Upper lobe of left lung (tissue), 6 donors: Measurements from ENCODE around the gene TBX1. TPM values are rescaled to one million over a fixed set of nuclear protein-coding genes. Genes with fewer than 3 reads are reported as not detected.

Source experiments
- ATAC-seq, 2 donors: fragments of 200-7000 bp; cut with Tn5 transposase; one replicate each; pipeline ENCODE4 v1.9.1; 2022; ENCODE audit warnings: mild to moderate bottlenecking in 2 of 2, moderate library complexity in 2 of 2; ENCODE audit not compliant: low FRiP score in 2 of 2
- DNase-seq, 2 donors: peaks; one replicate each; pipeline ENCODE4 v3.0.0-alpha.2; 2019 to 2020
- H3K27ac ChIP-seq, 4 donors: fragments of 200-600 bp; sonication (generic); one replicate each; pipeline ENCODE4 v1.5.1; 2016 to 2019
- H3K27me3 ChIP-seq, 4 donors: fragments of 200-600 bp; sonication (generic); one replicate each; pipeline ENCODE4 v1.5.1; 2017 to 2019
- H3K36me3 ChIP-seq, 4 donors: fragments of 200-600 bp; sonication (generic); one replicate each; pipeline ENCODE4 v1.5.1; 2016 to 2019
- H3K4me1 ChIP-seq, 4 donors: fragments of 200-600 bp; sonication (generic); one replicate each; pipeline ENCODE4 v1.5.1; 2018 to 2019
- H3K4me3 ChIP-seq, 4 donors: fragments of 200-600 bp; sonication (generic); one replicate each; pipeline ENCODE4 v1.5.1; 2017 to 2019; ENCODE audit warnings: mild to moderate bottlenecking in 2 of 4, moderate library complexity in 1 of 4
- H3K9me3 ChIP-seq, 4 donors: fragments of 200-600 bp; sonication (generic); one replicate each; pipeline ENCODE4 v1.5.1; 2018 to 2019
- CTCF ChIP-seq, 6 experiments: fragments of 450-650 bp in 4 of 6; fragments of 200-600 bp in 2 of 6; sonication (generic) in 2 of 6; IDR thresholded peaks; one replicate each; pipeline ENCODE4 v1.5.1; 2016 to 2019; ENCODE audit warnings: antibody characterized with exemption in 6 of 6
- EP300 ChIP-seq, 4 donors: sonication (generic); formaldehyde crosslinking; IDR thresholded peaks; one replicate each; pipeline ENCODE4 v1.5.1; 2017; ENCODE audit warnings: antibody characterized with exemption in 4 of 4, control low read depth in 2 of 4
- POLR2A ChIP-seq, 4 donors: fragments of 450-650 bp; IDR thresholded peaks; one replicate each; pipeline ENCODE4 v1.5.1; 2016 to 2017; ENCODE audit warnings: antibody characterized with exemption in 4 of 4, mild to moderate bottlenecking in 2 of 4
- POLR2AphosphoS5 ChIP-seq, 2 donors: sonication (generic); formaldehyde crosslinking; IDR thresholded peaks; one replicate each; pipeline ENCODE4 v1.5.1; 2017; ENCODE audit warnings: antibody characterized with exemption in 2 of 2
- WGBS, 2 donors: methylation state at CpG; one replicate each; pipeline ENCODE4 v1.1.5; 2017 to 2018; 5-methylcytosine and 5-hydroxymethylcytosine counted together
- total RNA-seq, 6 donors: library from RNA; depleted of rRNA in 4 of 6; stranded (reverse); fragments of >200 nt in 4 of 6; gene quantifications; one replicate each; pipeline versions ENCODE4 v1.1.0 to v1.2.1, GENCODE V29; 2016 to 2021
- donor health status: DM: no; HTN: no; CAD: no; lungs with moderate emphysema.
- donor health status: DM: no; HTN: yes; CAD: no; lungs with severe emphysema.

The TBX1 gene
- total RNA-seq, 6 donors from 2014 or later = 1.0 to 12.2 (median 5.4) TPM

GRCh38 chr22:19754701-19755144 lies 5.9 kb upstream of the TBX1 start:
- 40 to 41% methylated on average over 2 to 10 of the region's 14 CpGs for WGBS, 2 donors
- DNase-seq (peak in 1 of 2 donors; percentile 41), ATAC-seq (no peak)
- no peaks in the 10 kb centered on the region for H3K36me3 ChIP-seq
- TF ChIP-seq POLR2A (IDR thresholded peaks at IDR 0.05) (no peak), POLR2AphosphoS5 (IDR thresholded peaks at IDR 0.05) (no peak), EP300 (IDR thresholded peaks at IDR 0.05) (no peak), CTCF (IDR thresholded peaks at IDR 0.05) (no peak)
- no peaks in the 10 kb centered on the region for H3K9me3 ChIP-seq
- no peak overlapping the region for H3K27ac ChIP-seq
- H3K4me3 ChIP-seq = no peak overlapping the region
- H3K27me3 ChIP-seq = peaks cover 2 to 46% (median 34%) of the 10 kb centered on the region in 4 donors
- peaks cover 16 to 43% (median 34%) of the 10 kb centered on the region in 4 donors for H3K4me1 ChIP-seq

- TF ChIP-seq POLR2A (IDR thresholded peaks at IDR 0.05) = no peak
- ATAC-seq = no peak
- 0 to 3% methylated on average over 1 to 31 of the region's 59 CpGs for WGBS, 2 donors
- DNase-seq = peak in 1 of 2 donors; percentile 80
- H3K36me3 ChIP-seq = no peaks in the 10 kb centered on the region
- peaks cover 3 to 50% (median 36%) of the 10 kb centered on the region in 4 donors for H3K27me3 ChIP-seq
- no peaks in the 10 kb centered on the region for H3K9me3 ChIP-seq
- H3K27ac ChIP-seq = no peak overlapping the region
- peaks cover 20 to 48% (median 38%) of the 10 kb centered on the region in 4 donors for H3K4me1 ChIP-seq
- H3K4me3 ChIP-seq = no peak overlapping the region
Observed at GRCh38 chr22:19755145-19755710, 5.3 kb upstream of the TBX1 start.

GRCh38 chr22:19755722-19756287 lies 4.8 kb upstream of the TBX1 start:
- TF ChIP-seq POLR2AphosphoS5 (IDR thresholded peaks at IDR 0.05) = no peak
- no peak for TF ChIP-seq EP300 (IDR thresholded peaks at IDR 0.05)
- TF ChIP-seq CTCF (IDR thresholded peaks at IDR 0.05) = no peak
- no peak for TF ChIP-seq POLR2A (IDR thresholded peaks at IDR 0.05)
- 8 to 12% methylated on average over 10 to 25 of the region's 26 CpGs for WGBS, 2 donors
- Histone ChIP-seq H3K27ac (no peak overlapping the region), H3K4me1 (peaks cover 21 to 48% (median 38%) of the 10 kb centered on the region in 4 donors), H3K9me3 (no peaks in the 10 kb centered on the region), H3K27me3 (peaks cover 3 to 51% (median 36%) of the 10 kb centered on the region in 4 donors), H3K4me3 (no peak overlapping the region), H3K36me3 (no peaks in the 10 kb centered on the region)
- ATAC-seq (no peak), DNase-seq (no peak)

- peaks cover 3 to 56% (median 38%) of the 10 kb centered on the region in 4 donors for H3K27me3 ChIP-seq
- ATAC-seq = peak; percentile 49 to 65
- WGBS, 2 donors = 7 to 18% methylated on average over 14 to 55 of the region's 76 CpGs
- TF ChIP-seq EP300 (IDR thresholded peaks at IDR 0.05) = no peak
- TF ChIP-seq CTCF (IDR thresholded peaks at IDR 0.05) = peak in 5 of 6 experiments; percentile 48 to 83 (median 76)
- H3K36me3 ChIP-seq = no peaks in the 10 kb centered on the region
- peak; percentile 65 to 92 for DNase-seq
- H3K9me3 ChIP-seq = no peaks in the 10 kb centered on the region
- peaks cover 26 to 54% (median 42%) of the 10 kb centered on the region in 4 donors for H3K4me1 ChIP-seq
- no peak overlapping the region for H3K27ac ChIP-seq
- peak overlapping the region in 3 of 4 donors; percentile 26 to 44 (median 35) for H3K4me3 ChIP-seq
Observed at GRCh38 chr22:19756288-19757128, 4.1 kb upstream of the TBX1 start.
